ENCODE results near the gene CCDC159.

- TF ChIP-seq CTCF (IDR thresholded peaks at IDR 0.05) (no peak), POLR2A (IDR thresholded peaks at IDR 0.05) (no peak)
Measured at GRCh38 chr19:11397089-11397610, 50.8 kb downstream of the CCDC159 start.
